K562 (cell line): ENCODE measurements around the gene ATXN1L. TPM values are rescaled to one million over a fixed set of nuclear protein-coding genes. Genes with fewer than 3 reads are reported as not detected.

Experiments used
- CREM ChIP-seq: IDR thresholded peaks from 2 replicates; pipeline ENCODE4 v1.6.1; 2014; ENCODE audit warnings: antibody characterized with exemption, low read depth
- NEUROD1 ChIP-seq: fragments of 150-350 bp; IDR thresholded peaks from 2 replicates; pipeline ENCODE4 v1.6.1; 2014; ENCODE audit warnings: borderline replicate concordance, low read length, low read depth; ENCODE audit not compliant: partially characterized antibody
- NFIX ChIP-seq: fragments of 250-450 bp; sonication (Bioruptor Pico); IDR thresholded peaks from 2 replicates; pipeline ENCODE4 v1.4.0; 2020; ENCODE audit warnings: low read depth, mild to moderate bottlenecking, moderate library complexity
- RCOR1 ChIP-seq, 2 experiments: IDR thresholded peaks; 2 replicates each; pipeline ENCODE4 v1.6.1; 2012; ENCODE audit warnings: low read depth in 2 of 2, low read length in 2 of 2, borderline replicate concordance in 1 of 2, improper control_type of control experiment in 1 of 2
- SMARCA4 ChIP-seq: fragments of 450-650 bp; IDR thresholded peaks from 2 replicates; pipeline ENCODE4 v1.6.1; 2016
- TOE1 ChIP-seq, 2 experiments: fragments of 450-650 bp in 1 of 2; sonication (generic) in 1 of 2; formaldehyde crosslinking in 1 of 2; IDR thresholded peaks; 2 replicates each; pipeline versions ENCODE4 v1.7.1 to v1.8.0; 2016 to 2022; ENCODE audit warnings: borderline replicate concordance in 2 of 2, mild to moderate bottlenecking in 2 of 2, antibody characterized with exemption in 1 of 2, inconsistent platforms in 1 of 2, low read depth in 1 of 2, missing genetic modification reagents in 1 of 2, moderate library complexity in 1 of 2
- ZNF133 ChIP-seq: fragments of 250-450 bp; sonication (Bioruptor Pico); IDR thresholded peaks from 2 replicates; pipeline ENCODE4 v1.4.0; 2020; ENCODE audit warnings: mild to moderate bottlenecking
- ZNF232 ChIP-seq: sonication (generic); formaldehyde crosslinking; IDR thresholded peaks from 2 replicates; pipeline ENCODE4 v1.8.0; 2022; ENCODE audit warnings: mild to moderate bottlenecking, missing genetic modification reagents
- polyA plus RNA-seq, 8 experiments: library from polyadenylated mRNA; depleted of rRNA in 4 of 8; stranded (reverse) in 5 of 8; unstranded in 3 of 8; fragments of >200 nt; fragmentation: Nextera tagmentation in 2 of 8; fragmentation: Illumina TruSeq in 1 of 8; extraction: Ambion mirVana in 2 of 8; extraction: Trizol in 1 of 8; gene quantifications; 2 replicates each; pipeline versions ENCODE4 v1.2.1 to v1.2.3, GENCODE V29; 2011 to 2014; ENCODE audit warnings: inconsistent platforms in 1 of 8, missing spikeins in 1 of 8
- total RNA-seq, 7 experiments: library from RNA; depleted of rRNA in 6 of 7; stranded (reverse); fragments of >200 nt in 6 of 7; fragmentation: Illumina TruSeq in 2 of 7; extraction: Trizol in 2 of 7; gene quantifications; 2 replicates each; pipeline versions ENCODE4 v1.2.1 to v1.2.3, GENCODE V29; 2011 to 2021; ENCODE audit warnings: low replicate concordance in 1 of 7
- TF ChIP-seq, protein P1 (sequence below): sonication (generic); formaldehyde crosslinking; IDR thresholded peaks from 2 replicates; pipeline ENCODE4 v1.8.1; 2023; ENCODE audit warnings: mild to moderate bottlenecking, missing genetic modification reagents, moderate library complexity
- TF ChIP-seq, protein P2 (sequence below), 2 experiments: IDR thresholded peaks; 2 replicates each; pipeline ENCODE4 v1.6.1; 2012; ENCODE audit warnings: improper control_type of control experiment in 2 of 2, low read depth in 2 of 2, low read length in 2 of 2, borderline replicate concordance in 1 of 2
- TF ChIP-seq, protein P3 (sequence below): fragments of 450-650 bp; IDR thresholded peaks from 2 replicates; pipeline ENCODE4 v1.6.1; 2018; ENCODE audit warnings: mild to moderate bottlenecking, low read depth; ENCODE audit not compliant: partially characterized antibody

ATXN1L gene
- total and polyA plus RNA-seq, 9 of the 15 experiments (the other 6 are each of a cell fraction or from before 2014, with no cell fraction given): 1.4 to 11.3 (median 9.3) TPM

DNA sequence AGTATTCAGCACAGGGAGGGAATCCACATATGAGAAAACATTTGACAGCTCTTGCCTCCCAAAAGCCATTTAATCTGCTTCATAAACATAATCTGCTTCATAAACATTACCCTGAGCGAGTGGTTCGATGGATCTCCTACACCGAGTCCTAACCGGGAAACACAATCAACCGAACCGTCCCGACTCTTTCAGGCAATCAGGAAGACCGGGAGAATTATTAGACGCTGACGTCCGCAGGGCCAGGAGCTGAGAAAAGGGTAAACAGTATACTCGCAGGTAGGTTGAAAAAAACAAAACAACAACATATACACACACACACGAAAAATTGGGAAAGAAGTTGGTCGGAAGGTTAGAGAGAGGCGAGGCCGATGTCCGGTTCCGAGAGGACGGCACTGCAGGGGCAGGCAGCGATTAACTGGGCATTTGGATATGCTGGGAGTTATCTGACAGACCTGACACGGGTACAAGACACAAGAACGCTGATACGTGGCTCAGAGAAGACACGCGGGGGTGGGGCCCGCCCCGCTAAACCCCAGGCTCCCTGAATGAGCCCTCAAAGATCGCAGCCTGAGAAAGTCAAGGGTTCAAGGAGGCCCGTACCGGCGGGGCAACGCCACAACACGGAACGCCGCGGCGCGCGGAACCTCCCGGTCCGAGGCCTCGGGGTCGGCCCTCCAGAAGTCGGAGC is 37.7 kb upstream of the ATXN1L start (continued):
- TF ChIP-seq, protein P1, sequence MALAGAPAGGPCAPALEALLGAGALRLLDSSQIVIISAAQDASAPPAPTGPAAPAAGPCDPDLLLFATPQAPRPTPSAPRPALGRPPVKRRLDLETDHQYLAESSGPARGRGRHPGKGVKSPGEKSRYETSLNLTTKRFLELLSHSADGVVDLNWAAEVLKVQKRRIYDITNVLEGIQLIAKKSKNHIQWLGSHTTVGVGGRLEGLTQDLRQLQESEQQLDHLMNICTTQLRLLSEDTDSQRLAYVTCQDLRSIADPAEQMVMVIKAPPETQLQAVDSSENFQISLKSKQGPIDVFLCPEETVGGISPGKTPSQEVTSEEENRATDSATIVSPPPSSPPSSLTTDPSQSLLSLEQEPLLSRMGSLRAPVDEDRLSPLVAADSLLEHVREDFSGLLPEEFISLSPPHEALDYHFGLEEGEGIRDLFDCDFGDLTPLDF (CRISPR knock-in tag): peak; percentile 7; the same call in 1 of the 2 replicates
- no peak for TF ChIP-seq ZNF232 (CRISPR knock-in tag)
- 0 out of 2 replicates have a peak, but pooled peaks have one; percentile 35 for TF ChIP-seq ZNF133
- TF ChIP-seq RCOR1 (IDR thresholded peaks at IDR 0.05; ENCODE audit: borderline replicate concordance in 1 of 2, low read depth in 2 of 2, low read length in 2 of 2): no peak
- TF ChIP-seq, protein P2, sequence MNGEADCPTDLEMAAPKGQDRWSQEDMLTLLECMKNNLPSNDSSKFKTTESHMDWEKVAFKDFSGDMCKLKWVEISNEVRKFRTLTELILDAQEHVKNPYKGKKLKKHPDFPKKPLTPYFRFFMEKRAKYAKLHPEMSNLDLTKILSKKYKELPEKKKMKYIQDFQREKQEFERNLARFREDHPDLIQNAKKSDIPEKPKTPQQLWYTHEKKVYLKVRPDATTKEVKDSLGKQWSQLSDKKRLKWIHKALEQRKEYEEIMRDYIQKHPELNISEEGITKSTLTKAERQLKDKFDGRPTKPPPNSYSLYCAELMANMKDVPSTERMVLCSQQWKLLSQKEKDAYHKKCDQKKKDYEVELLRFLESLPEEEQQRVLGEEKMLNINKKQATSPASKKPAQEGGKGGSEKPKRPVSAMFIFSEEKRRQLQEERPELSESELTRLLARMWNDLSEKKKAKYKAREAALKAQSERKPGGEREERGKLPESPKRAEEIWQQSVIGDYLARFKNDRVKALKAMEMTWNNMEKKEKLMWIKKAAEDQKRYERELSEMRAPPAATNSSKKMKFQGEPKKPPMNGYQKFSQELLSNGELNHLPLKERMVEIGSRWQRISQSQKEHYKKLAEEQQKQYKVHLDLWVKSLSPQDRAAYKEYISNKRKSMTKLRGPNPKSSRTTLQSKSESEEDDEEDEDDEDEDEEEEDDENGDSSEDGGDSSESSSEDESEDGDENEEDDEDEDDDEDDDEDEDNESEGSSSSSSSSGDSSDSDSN (IDR thresholded peaks at IDR 0.05; ENCODE audit: borderline replicate concordance in 1 of 2, low read depth in 2 of 2, low read length in 2 of 2): peak in 1 of 2 experiments; percentile 16; a peak in 1 of 4 replicates
- TF ChIP-seq TOE1 (IDR thresholded peaks at IDR 0.05; ENCODE audit: borderline replicate concordance): peak; percentile 45; the same call in 1 of the 2 replicates
- no peak for TF ChIP-seq TOE1 (CRISPR knock-in tag; IDR thresholded peaks at IDR 0.05; ENCODE audit: borderline replicate concordance, low read depth)
- TF ChIP-seq NFIX (CRISPR knock-in tag): no peak
- TF ChIP-seq NEUROD1: peak; percentile 16
- 0 out of 2 replicates have a peak, but pooled peaks have one; percentile 17 for TF ChIP-seq CREM
- TF ChIP-seq, protein P3, sequence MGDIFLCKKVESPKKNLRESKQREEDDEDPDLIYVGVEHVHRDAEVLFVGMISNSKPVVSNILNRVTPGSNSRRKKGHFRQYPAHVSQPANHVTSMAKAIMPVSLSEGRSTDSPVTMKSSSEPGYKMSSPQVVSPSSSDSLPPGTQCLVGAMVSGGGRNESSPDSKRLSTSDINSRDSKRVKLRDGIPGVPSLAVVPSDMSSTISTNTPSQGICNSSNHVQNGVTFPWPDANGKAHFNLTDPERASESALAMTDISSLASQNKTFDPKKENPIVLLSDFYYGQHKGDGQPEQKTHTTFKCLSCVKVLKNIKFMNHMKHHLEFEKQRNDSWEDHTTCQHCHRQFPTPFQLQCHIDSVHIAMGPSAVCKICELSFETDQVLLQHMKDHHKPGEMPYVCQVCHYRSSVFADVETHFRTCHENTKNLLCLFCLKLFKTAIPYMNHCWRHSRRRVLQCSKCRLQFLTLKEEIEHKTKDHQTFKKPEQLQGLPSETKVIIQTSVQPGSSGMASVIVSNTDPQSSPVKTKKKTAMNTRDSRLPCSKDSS: peak; percentile 21
- TF ChIP-seq SMARCA4: 0 out of 2 replicates have a peak, but pooled peaks have one; percentile 41
